H1 (cell line): Measurements from ENCODE around the gene STIM1. TPM values are rescaled to one million over a fixed set of nuclear protein-coding genes. Genes with fewer than 3 reads are reported as not detected.

Experiments used
- CTCF ChIA-PET: fragments of 300-600 bp; sonication (Branson Sonifier 250); formaldehyde crosslinking; loops from one replicate; lab custom pipeline; 2021; ENCODE audit not compliant: partially characterized antibody; lab: Charles Lee
- POLR2A ChIA-PET: fragments of 300-600 bp; sonication (Branson Sonifier 250); formaldehyde crosslinking; loops from one replicate; lab custom pipeline; 2021; ENCODE audit warnings: inconsistent platforms; ENCODE audit not compliant: partially characterized antibody; lab: Charles Lee
- DNase-seq, 2 experiments: peaks; one replicate each; pipeline versions ENCODE4 v3.0.0 to v3.0.0-alpha.2; 2010 to 2022; ENCODE audit warnings: low spot score in 2 of 2, low read depth in 1 of 2, mixed read lengths in 1 of 2
- FAIRE-seq: peaks from 2 replicates; lab custom pipeline; 2011; peaks lifted over from hg19 to GRCh38; lab: Jason Lieb, UNC
- H2AFZ ChIP-seq: 2 replicates; pipeline ENCODE4 v1.8.1; 2012; ENCODE audit warnings: low read length, inconsistent platforms
- H2AK5ac ChIP-seq: 2 replicates; pipeline ENCODE4 v1.6.1; 2013; ENCODE audit warnings: low read depth, low read length
- H2BK120ac ChIP-seq: replicated peaks from 2 replicates; pipeline ENCODE3; 2013; ENCODE audit warnings: low read depth, low read length, inconsistent platforms
- H2BK12ac ChIP-seq: 2 replicates; pipeline ENCODE4 v1.6.1; 2013; ENCODE audit warnings: low read depth, low read length
- H2BK15ac ChIP-seq: 2 replicates; pipeline ENCODE4 v1.6.1; 2013; ENCODE audit warnings: low read length
- H2BK20ac ChIP-seq: 2 replicates; pipeline ENCODE4 v1.6.1; 2013; ENCODE audit warnings: low read length
- H2BK5ac ChIP-seq: 2 replicates; pipeline ENCODE4 v1.6.1; 2013; ENCODE audit warnings: low read depth, low read length
- H3K14ac ChIP-seq: 2 replicates; pipeline ENCODE4 v1.6.1; 2013; ENCODE audit warnings: inconsistent platforms; ENCODE audit not compliant: insufficient read length
- H3K18ac ChIP-seq: 2 replicates; pipeline ENCODE4 v1.6.1; 2013; ENCODE audit warnings: low read length; ENCODE audit errors: extremely low read depth
- H3K23ac ChIP-seq: 2 replicates; pipeline ENCODE4 v1.6.1; 2013; ENCODE audit warnings: inconsistent platforms; ENCODE audit not compliant: insufficient read length
- H3K23me2 ChIP-seq: 2 replicates; pipeline ENCODE4 v1.6.1; 2013; ENCODE audit warnings: low read depth, low read length
- H3K27ac ChIP-seq: 2 replicates; pipeline ENCODE4 v1.6.1; 2011; ENCODE audit warnings: low read depth, low read length, inconsistent platforms
- H3K27me3 ChIP-seq, 4 experiments: replicated peaks in 1 of 4; 1 replicate in 1 of 4; 2 replicates in 3 of 4; pipeline versions ENCODE4 v1.6.1 to v1.8.1; 2011 to 2013; ENCODE audit warnings: low read length in 3 of 4, mild to moderate bottlenecking in 3 of 4, inconsistent platforms in 2 of 4, mixed read lengths in 2 of 4, moderate library complexity in 1 of 4; ENCODE audit not compliant: control insufficient read depth in 3 of 4, insufficient read depth in 3 of 4; ENCODE audit errors: extremely low read depth in 1 of 4
- H3K36me3 ChIP-seq, 4 experiments: 2 replicates each; pipeline versions ENCODE4 v1.6.1 to v1.8.1; 2011 to 2013; ENCODE audit warnings: mild to moderate bottlenecking in 4 of 4, low read length in 3 of 4, moderate library complexity in 2 of 4, control low read depth in 1 of 4, inconsistent platforms in 1 of 4; ENCODE audit not compliant: insufficient read depth in 4 of 4, control insufficient read depth in 2 of 4
- H3K4ac ChIP-seq: replicated peaks from 2 replicates; pipeline ENCODE3; 2013; ENCODE audit warnings: low read length, low read depth, mixed read lengths, inconsistent platforms; ENCODE audit not compliant: insufficient read length
- H3K4me1 ChIP-seq, 4 experiments: replicated peaks in 1 of 4; 1 replicate in 1 of 4; 2 replicates in 3 of 4; pipeline versions ENCODE4 v1.6.1 to v1.8.1; 2011 to 2013; ENCODE audit warnings: low read length in 3 of 4, inconsistent platforms in 2 of 4, mixed read lengths in 1 of 4; ENCODE audit not compliant: insufficient read depth in 4 of 4, control insufficient read depth in 3 of 4
- H3K4me2 ChIP-seq, 2 experiments: 2 replicates each; pipeline versions ENCODE4 v1.6.1 to v1.8.1; 2011 to 2013; ENCODE audit warnings: low read depth in 2 of 2, low read length in 2 of 2, control low read depth in 1 of 2, inconsistent platforms in 1 of 2, mild to moderate bottlenecking in 1 of 2; ENCODE audit not compliant: insufficient read depth in 1 of 2
- H3K4me3 ChIP-seq, 4 experiments: fragments of 200-600, 300-600 bp in 1 of 4; sonication (generic), shearing (Covaris generic), sonication (Bioruptor Twin) in 1 of 4; 2 replicates each; pipeline versions ENCODE4 v1.5.1 to v1.8.1; 2011 to 2016; ENCODE audit warnings: low read length in 4 of 4, low read depth in 3 of 4, control low read depth in 2 of 4, inconsistent platforms in 2 of 4, mild to moderate bottlenecking in 2 of 4, mixed read lengths in 1 of 4, moderate library complexity in 1 of 4; ENCODE audit not compliant: insufficient read depth in 2 of 4; ENCODE audit errors: extremely low read depth in 1 of 4
- H3K56ac ChIP-seq: replicated peaks from 2 replicates; pipeline ENCODE3; 2013; ENCODE audit warnings: low read depth, mild to moderate bottlenecking, mixed read lengths, low read length, inconsistent platforms; ENCODE audit not compliant: insufficient read length
- H3K79me1 ChIP-seq: 2 replicates; pipeline ENCODE4 v1.6.1; 2013; ENCODE audit warnings: low read depth, low read length, control low read depth
- H3K79me2 ChIP-seq, 2 experiments: 2 replicates each; pipeline versions ENCODE4 v1.6.1 to v1.8.1; 2012 to 2013; ENCODE audit warnings: low read length in 2 of 2, mild to moderate bottlenecking in 2 of 2, inconsistent platforms in 1 of 2; ENCODE audit not compliant: insufficient read depth in 2 of 2, control insufficient read depth in 1 of 2
- H3K9ac ChIP-seq, 4 experiments: replicated peaks in 1 of 4; 1 replicate in 1 of 4; 2 replicates in 3 of 4; pipeline versions ENCODE4 v1.6.1 to v1.8.1; 2011 to 2013; ENCODE audit warnings: low read depth in 3 of 4, low read length in 3 of 4, control low read depth in 2 of 4, mild to moderate bottlenecking in 2 of 4, moderate library complexity in 2 of 4, inconsistent platforms in 1 of 4; ENCODE audit errors: extremely low read depth in 1 of 4
- H3K9me3 ChIP-seq, 2 experiments: 2 replicates each; pipeline versions ENCODE4 v1.6.1 to v1.8.1; 2012 to 2013; ENCODE audit warnings: mild to moderate bottlenecking in 2 of 2, moderate library complexity in 2 of 2, control low read depth in 1 of 2, inconsistent platforms in 1 of 2, low read depth in 1 of 2, low read length in 1 of 2, mixed read lengths in 1 of 2; ENCODE audit not compliant: insufficient read depth in 2 of 2
- H4K20me1 ChIP-seq, 2 experiments: replicated peaks in 1 of 2; 2 replicates each; pipeline versions ENCODE3 to v1.8.1; 2011 to 2013; ENCODE audit warnings: inconsistent platforms in 2 of 2, low read length in 2 of 2, mild to moderate bottlenecking in 1 of 2; ENCODE audit not compliant: insufficient read depth in 2 of 2, control insufficient read depth in 1 of 2
- H4K5ac ChIP-seq: 2 replicates; pipeline ENCODE4 v1.6.1; 2013; ENCODE audit warnings: low read length, low read depth, mixed read lengths, inconsistent platforms; ENCODE audit not compliant: insufficient read length
- H4K8ac ChIP-seq: 2 replicates; pipeline ENCODE4 v1.8.0; 2013; ENCODE audit warnings: mild to moderate bottlenecking, moderate library complexity, low read length, inconsistent platforms; ENCODE audit not compliant: insufficient read depth; ENCODE audit errors: extremely low read depth
- H4K91ac ChIP-seq: replicated peaks from 2 replicates; pipeline ENCODE3; 2013; ENCODE audit warnings: low read length, mixed read lengths, inconsistent platforms; ENCODE audit not compliant: insufficient read length
- CEBPB ChIP-seq: IDR thresholded peaks from 2 replicates; pipeline ENCODE4 v1.6.1; 2012; ENCODE audit warnings: low read depth, low read length
- JUN ChIP-seq: IDR thresholded peaks from 2 replicates; pipeline ENCODE4 v1.6.1; 2011; ENCODE audit warnings: low read depth, mild to moderate bottlenecking, improper control_type of control experiment, low read length
- WGBS, 2 experiments: shearing (Covaris generic) in 1 of 2; methylation state at CpG; one replicate each; pipeline versions ENCODE4 v1.1.6 to v1.1.7; 2013 to 2015; ENCODE audit warnings: low lambda C conversion rate in 2 of 2, mixed read lengths in 2 of 2, inconsistent platforms in 1 of 2, low coverage in 1 of 2, missing lambda C conversion rate in 1 of 2; ENCODE audit not compliant: insufficient replicate concordance in 2 of 2, insufficient coverage in 1 of 2, insufficient read length in 1 of 2; ENCODE audit errors: extremely low coverage in 1 of 2, missing lambda C conversion rate in 1 of 2; 5-methylcytosine and 5-hydroxymethylcytosine counted together
- polyA plus RNA-seq, 7 experiments: library from polyadenylated mRNA; depleted of rRNA in 3 of 7; stranded (reverse) in 5 of 7; unstranded in 2 of 7; fragments of >200 nt in 5 of 7; fragments of 200-250 nt in 2 of 7; gene quantifications; 1 replicate in 5 of 7; 2 replicates in 1 of 7; 4 replicates in 1 of 7; pipeline versions ENCODE4 v1.2.1 to v1.2.3, GENCODE V29; 2011 to 2013; ENCODE audit warnings: missing spikeins in 2 of 7, mixed read lengths in 2 of 7
- total RNA-seq: library from RNA; stranded (reverse); fragmentation: NEBNext Ultra II Directional; extraction: Animal tissue kit (Norgen Biotek cat#: 25700); gene quantifications from 2 replicates; pipeline ENCODE4 v1.2.1, GENCODE V29; 2021

Gene STIM1
- total and polyA plus RNA-seq, 2 of the 8 experiments (the other 6 are each of a cell fraction or from before 2014, with no cell fraction given), result 11.1 to 12.2 TPM

DNA sequence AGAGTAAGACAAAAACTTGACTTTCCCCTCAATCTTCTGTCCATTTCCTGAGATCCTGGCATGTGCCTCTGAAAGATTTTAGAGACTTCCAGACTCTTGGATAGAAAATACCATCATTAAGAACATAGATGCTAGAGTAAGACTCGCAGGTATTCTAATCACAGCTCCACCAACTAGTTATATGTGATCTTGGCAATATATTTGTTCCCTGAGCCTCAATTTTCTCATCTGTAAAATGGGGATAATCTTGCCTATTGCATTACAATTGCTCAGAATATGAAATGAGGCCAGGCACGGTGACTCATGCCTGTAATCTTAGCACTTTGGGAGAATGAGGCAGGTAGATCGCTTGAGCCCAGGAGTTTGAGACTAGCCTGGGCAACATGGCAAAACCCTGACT, 25.4 kb upstream of the STIM1 start:
- peaks cover 7 to 18% of the 10 kb centered on the region in 2 experiments for H4K20me1 ChIP-seq
- peaks cover 4 to 23% (median 6%) of the 10 kb centered on the region in 4 experiments; a peak in 6 of 8 replicates for H3K36me3 ChIP-seq
- FAIRE-seq, result no peak
- no peak overlapping the region for H2BK5ac ChIP-seq
- no peak overlapping the region for H2BK15ac ChIP-seq
- no peak overlapping the region for H2AFZ ChIP-seq
- H3K4ac ChIP-seq, result no peak overlapping the region
- ChIA-PET POLR2A (interaction anchor here (0.6 to 1.1 kb wide), 2 partner anchors 10 to 165 kb away, joined by 3 to 5 read pairs; partner anchors contain the start of gene RHOG), CTCF (interaction anchor here (0.7 to 18.5 kb wide), 4 partner anchors 11 to 242 kb away, joined by 3 to 214 read pairs (median 16); partner anchors contain the start of genes PGAP2, RHOG and STIM1)
- H3K4me3 ChIP-seq, result no peak overlapping the region
- H2BK12ac ChIP-seq, result no peak overlapping the region
- no peak overlapping the region for H3K27ac ChIP-seq
- no peak overlapping the region for H2AK5ac ChIP-seq
- H4K8ac ChIP-seq, result no peak overlapping the region
- no peak overlapping the region for H3K56ac ChIP-seq
- TF ChIP-seq CEBPB, result no peak
- TF ChIP-seq JUN, result no peak
- H3K14ac ChIP-seq, result no peak overlapping the region
- H3K23ac ChIP-seq, result no peak overlapping the region
- H3K9me3 ChIP-seq, result no peaks in the 10 kb centered on the region
- no peak for DNase-seq
- 94% methylated on average over 3 of the region's 3 CpGs; no CpG with 5 or more reads in 1 of the 2 experiments for WGBS, 2 experiments
- no peaks in the 10 kb centered on the region for H3K27me3 ChIP-seq
- no peak overlapping the region for H3K4me2 ChIP-seq
- H3K23me2 ChIP-seq, result peaks cover 2% of the 10 kb centered on the region; the same call in 1 of the 2 replicates
- H3K18ac ChIP-seq, result no peak overlapping the region
- H4K91ac ChIP-seq, result no peak overlapping the region
- no peak overlapping the region for H2BK120ac ChIP-seq
- H3K4me1 ChIP-seq, result peaks cover 23 to 40% (median 28%) of the 10 kb centered on the region in 4 experiments
- no peak overlapping the region for H2BK20ac ChIP-seq
- H3K79me2 ChIP-seq, result peaks cover 0 to 22% of the 10 kb centered on the region in 2 experiments
- H3K79me1 ChIP-seq, result peaks cover 9% of the 10 kb centered on the region
- no peak overlapping the region for H4K5ac ChIP-seq
- no peak overlapping the region for H3K9ac ChIP-seq
